GM20000 (cell line): ENCODE measurements around the gene FUT9.

Experiments
- DNase-seq: peaks from one replicate; pipeline ENCODE4 v3.0.0; 2012; ENCODE audit warnings: low spot score
- TF ChIP-seq, protein P1 (sequence below): IDR thresholded peaks from 2 replicates; pipeline ENCODE4 v1.5.1; 2012; ENCODE audit warnings: mild to moderate bottlenecking, control low read depth; ENCODE audit errors: extremely low read depth, missing control alignments

The FUT9 gene

DNA sequence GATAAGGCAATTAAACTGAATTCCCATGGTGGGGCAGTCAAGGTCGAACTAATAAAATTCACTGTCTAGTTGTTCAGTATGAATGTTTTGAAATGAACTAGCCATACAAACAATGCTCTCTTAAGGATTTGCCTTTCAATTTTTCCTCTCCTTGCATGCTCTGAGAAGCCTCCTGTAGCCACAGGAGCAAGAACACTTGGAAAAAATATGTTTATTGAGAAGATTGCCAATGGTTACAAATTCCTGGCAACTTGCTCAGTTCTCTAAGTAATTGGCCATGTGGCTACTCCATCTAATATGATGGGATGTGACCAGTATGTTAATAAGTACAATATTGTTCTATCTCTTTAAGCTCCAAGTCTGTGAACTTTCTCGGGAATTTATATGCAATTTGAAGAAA, 49.4 kb downstream of the FUT9 start:
- TF ChIP-seq, protein P1, sequence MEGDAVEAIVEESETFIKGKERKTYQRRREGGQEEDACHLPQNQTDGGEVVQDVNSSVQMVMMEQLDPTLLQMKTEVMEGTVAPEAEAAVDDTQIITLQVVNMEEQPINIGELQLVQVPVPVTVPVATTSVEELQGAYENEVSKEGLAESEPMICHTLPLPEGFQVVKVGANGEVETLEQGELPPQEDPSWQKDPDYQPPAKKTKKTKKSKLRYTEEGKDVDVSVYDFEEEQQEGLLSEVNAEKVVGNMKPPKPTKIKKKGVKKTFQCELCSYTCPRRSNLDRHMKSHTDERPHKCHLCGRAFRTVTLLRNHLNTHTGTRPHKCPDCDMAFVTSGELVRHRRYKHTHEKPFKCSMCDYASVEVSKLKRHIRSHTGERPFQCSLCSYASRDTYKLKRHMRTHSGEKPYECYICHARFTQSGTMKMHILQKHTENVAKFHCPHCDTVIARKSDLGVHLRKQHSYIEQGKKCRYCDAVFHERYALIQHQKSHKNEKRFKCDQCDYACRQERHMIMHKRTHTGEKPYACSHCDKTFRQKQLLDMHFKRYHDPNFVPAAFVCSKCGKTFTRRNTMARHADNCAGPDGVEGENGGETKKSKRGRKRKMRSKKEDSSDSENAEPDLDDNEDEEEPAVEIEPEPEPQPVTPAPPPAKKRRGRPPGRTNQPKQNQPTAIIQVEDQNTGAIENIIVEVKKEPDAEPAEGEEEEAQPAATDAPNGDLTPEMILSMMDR, result no peak

DNA sequence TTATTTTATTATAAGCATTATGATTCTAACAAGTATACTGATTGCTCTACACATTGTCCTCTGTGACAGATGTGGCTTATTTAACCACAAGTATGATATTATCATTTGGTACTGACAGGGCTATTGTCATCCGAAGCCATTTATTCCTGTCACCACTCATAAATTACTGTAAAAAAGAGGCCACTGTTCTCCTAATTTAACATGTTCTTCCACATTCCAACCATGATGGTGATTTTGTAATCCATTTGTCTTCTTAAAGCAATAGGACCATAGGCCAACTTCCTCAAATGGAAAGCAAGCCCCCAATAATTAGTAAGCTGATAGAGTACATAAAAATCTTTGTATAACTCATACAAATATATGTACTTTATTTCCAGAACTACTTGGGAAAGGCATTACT, 50.6 kb downstream of the FUT9 start:
- TF ChIP-seq, protein P1, result no peak
- DNase-seq, result no peak

More for the DNA sequence above, 49.4 kb downstream of the FUT9 start:
- no peak for DNase-seq

DNA sequence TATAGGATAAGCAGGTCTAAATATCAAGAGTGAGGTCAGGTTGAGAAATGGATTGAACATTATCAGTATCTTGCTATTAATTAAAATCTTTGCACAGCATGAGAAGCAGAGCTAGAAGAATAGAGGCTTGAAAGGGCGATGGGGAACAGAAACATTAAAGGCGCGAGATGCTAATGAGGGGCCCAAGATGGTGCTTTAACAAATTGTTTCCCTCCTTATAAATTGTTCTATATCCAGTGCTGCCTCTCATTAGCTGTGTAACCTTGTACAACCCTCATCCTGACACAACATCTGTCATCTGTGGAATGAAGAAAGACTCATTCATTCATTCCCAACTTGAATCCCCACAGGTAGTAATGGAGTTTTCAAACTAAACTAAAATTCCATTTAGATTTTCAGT, 57.8 kb downstream of the FUT9 start:
- no peak for DNase-seq
- TF ChIP-seq, protein P1, result no peak

DNA sequence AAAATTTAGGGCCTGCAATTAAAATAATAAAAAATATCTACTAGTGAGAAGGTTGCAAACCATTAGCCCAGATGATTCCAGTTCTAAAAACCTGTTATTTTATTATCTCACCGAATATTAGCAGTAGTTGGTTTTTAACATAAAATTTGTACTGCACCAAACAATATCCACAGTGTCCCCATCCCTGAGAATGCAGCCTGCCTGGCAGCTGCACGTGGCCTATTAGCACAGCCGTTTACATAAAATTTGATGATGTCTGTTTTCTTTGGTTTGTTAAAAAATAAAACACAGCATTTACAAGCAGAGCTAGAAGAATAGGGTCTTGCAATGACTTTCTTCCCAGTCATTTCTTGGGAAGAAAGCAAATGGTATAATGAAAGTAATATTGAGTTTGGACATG, 58.2 kb downstream of the FUT9 start:
- TF ChIP-seq, protein P1, result no peak
- DNase-seq, result no peak

DNA sequence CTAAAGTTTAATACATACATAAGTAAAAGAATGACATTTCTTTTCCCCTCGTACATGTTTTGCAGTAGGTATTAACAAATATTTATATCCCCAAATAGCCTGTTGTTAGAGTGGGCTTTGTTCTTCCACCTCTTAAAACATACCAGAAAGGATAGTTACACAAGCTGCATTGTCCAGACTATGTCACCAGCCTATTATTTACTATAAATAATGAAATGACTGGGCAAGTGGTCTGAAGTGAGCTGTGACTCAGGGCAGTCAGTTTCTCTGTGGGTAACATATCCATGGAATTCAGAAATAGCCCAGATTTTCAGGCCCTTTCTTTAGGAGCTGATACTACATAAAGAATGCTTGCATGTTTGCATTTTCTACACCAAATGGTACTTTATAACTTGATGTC, 60.1 kb downstream of the FUT9 start:
- TF ChIP-seq, protein P1, result no peak
- no peak for DNase-seq

DNA sequence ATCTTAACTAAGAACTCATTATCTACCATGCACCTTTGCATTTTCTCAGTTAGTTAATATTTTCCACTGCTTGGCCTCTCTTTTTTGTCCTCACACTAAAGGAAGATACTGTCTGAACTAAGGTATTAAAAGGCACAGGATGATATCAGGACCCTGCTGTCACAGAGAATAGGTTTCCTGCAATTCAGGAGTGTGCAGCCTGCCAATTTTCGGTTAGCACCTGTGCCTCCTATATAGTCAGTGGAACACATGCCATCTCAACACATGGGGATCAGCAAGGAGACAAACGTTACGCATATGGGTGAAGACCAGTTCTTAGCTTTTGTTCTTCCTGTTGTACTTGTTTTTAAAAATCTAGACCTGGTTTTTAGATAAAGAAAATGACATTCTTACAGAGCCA, 71.0 kb downstream of the FUT9 start:
- TF ChIP-seq, protein P1, result no peak
- DNase-seq, result no peak

DNA sequence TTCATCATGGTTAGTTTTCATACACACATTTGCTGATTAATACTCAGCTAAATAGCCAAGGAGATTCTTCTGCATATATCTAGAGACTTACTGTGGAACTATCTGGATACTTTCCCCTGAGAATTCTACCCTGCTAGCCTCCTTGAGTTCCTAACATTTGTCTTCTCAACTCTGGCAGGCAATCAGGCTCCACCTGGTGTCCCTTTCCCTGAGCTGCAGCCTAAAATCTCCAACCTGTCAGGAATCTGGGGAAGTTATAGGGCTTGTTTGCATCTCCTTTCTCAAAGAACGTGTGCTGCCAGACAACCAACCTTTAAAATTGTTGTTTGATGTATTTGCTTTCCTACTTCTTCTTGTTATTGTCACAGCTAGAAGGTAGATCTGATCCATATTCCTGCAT, 73.4 kb downstream of the FUT9 start:
- TF ChIP-seq, protein P1, result no peak
- no peak for DNase-seq
